GM18511 (cell line): Measurements from ENCODE around the gene RNF4.
"Not testable (repeated sequence)": the region's sequence is repeated elsewhere in the genome, so short reads cannot be mapped to it uniquely, and the experiment has no call there.

Experiments
- ATAC-seq: cut with Tn5 transposase; IDR thresholded peaks from one replicate; pipeline ENCODE4 v1.9.1; 2021; ENCODE audit warnings: mild to moderate bottlenecking, moderate library complexity; ENCODE audit not compliant: unreplicated experiment

Gene RNF4

GRCh38 chr4:2485956-2486355, 17.1 kb downstream of the RNF4 start:
- ATAC-seq, result no peak

- no peak for ATAC-seq
These were observed 18.1 kb downstream of the RNF4 start for GRCh38 chr4:2486981-2487380.

- peak; percentile 66 for ATAC-seq
These were observed 18.7 kb downstream of the RNF4 start for GRCh38 chr4:2487632-2488031.

GRCh38 chr4:2489081-2489805, 20.3 kb downstream of the RNF4 start:
- no peak for ATAC-seq

GRCh38 chr4:2489841-2490552, 21.1 kb downstream of the RNF4 start:
- ATAC-seq, result no peak

GRCh38 chr4:2492970-2493369, 24.1 kb downstream of the RNF4 start:
- ATAC-seq, result no peak

GRCh38 chr4:2494992-2495391, 26.1 kb downstream of the RNF4 start:
- ATAC-seq, result no peak

- peak; percentile 40 for ATAC-seq
These were observed 28.4 kb downstream of the RNF4 start for GRCh38 chr4:2497324-2497723.

- ATAC-seq, result peak; percentile 97
These were observed 29.0 kb downstream of the RNF4 start for GRCh38 chr4:2497931-2498330.

GRCh38 chr4:2500547-2500946, 31.6 kb downstream of the RNF4 start:
- no peak for ATAC-seq

GRCh38 chr4:2501034-2501594, 32.2 kb downstream of the RNF4 start:
- no peak for ATAC-seq

- ATAC-seq, result no peak
These were observed 34.9 kb downstream of the RNF4 start for GRCh38 chr4:2503809-2504208.

- ATAC-seq, result no peak
These were observed 38.4 kb downstream of the RNF4 start for GRCh38 chr4:2507259-2507658.

GRCh38 chr4:2507855-2508254, 38.9 kb downstream of the RNF4 start:
- ATAC-seq, result no peak

GRCh38 chr4:2510351-2511259, 41.7 kb downstream of the RNF4 start:
- no peak for ATAC-seq

GRCh38 chr4:2511645-2512131, 42.8 kb downstream of the RNF4 start:
- peak; percentile 48 for ATAC-seq

GRCh38 chr4:2512396-2513135, 43.7 kb downstream of the RNF4 start:
- no peak for ATAC-seq

- ATAC-seq, result not testable (repeated sequence)
These were observed 45.3 kb downstream of the RNF4 start for GRCh38 chr4:2514193-2514592.

GRCh38 chr4:2514944-2515343, 46.0 kb downstream of the RNF4 start:
- not testable (repeated sequence) for ATAC-seq

- no peak for ATAC-seq
These were observed 47.1 kb downstream of the RNF4 start for GRCh38 chr4:2515830-2516550.
